Sigmoid colon (tissue), 7 donors: ENCODE measurements around the gene TMUB2. TPM values are rescaled to one million over a fixed set of nuclear protein-coding genes. Genes with fewer than 3 reads are reported as not detected.

ENCODE experiments used
- DNase-seq: peaks from one replicate; pipeline ENCODE4 v3.0.0-alpha.2; 2019
- H3K27ac ChIP-seq, 4 donors: fragments of 200-600 bp; sonication (generic); one replicate each; pipeline ENCODE4 v1.5.1; 2016 to 2019; ENCODE audit warnings: mild to moderate bottlenecking in 1 of 4
- H3K27me3 ChIP-seq, 3 donors: fragments of 200-600 bp; sonication (generic); one replicate each; pipeline ENCODE4 v1.5.1; 2019; ENCODE audit warnings: mild to moderate bottlenecking in 1 of 3
- H3K36me3 ChIP-seq, 4 donors: fragments of 200-600 bp; sonication (generic); one replicate each; pipeline ENCODE4 v1.5.1; 2016 to 2019
- H3K4me1 ChIP-seq, 4 donors: fragments of 200-600 bp; sonication (generic); one replicate each; pipeline ENCODE4 v1.5.1; 2017 to 2019
- H3K4me3 ChIP-seq, 4 donors: fragments of 200-600 bp; sonication (generic); one replicate each; pipeline ENCODE4 v1.5.1; 2017 to 2019; ENCODE audit warnings: mild to moderate bottlenecking in 2 of 4, moderate library complexity in 1 of 4
- H3K9me3 ChIP-seq, 4 donors: fragments of 200-600 bp in 3 of 4; sonication (generic) in 3 of 4; one replicate each; pipeline versions ENCODE4 v1.5.1 to v1.6.1; 2013 to 2019
- EP300 ChIP-seq, 4 donors: sonication (generic); formaldehyde crosslinking; IDR thresholded peaks; one replicate each; pipeline ENCODE4 v1.6.1; 2017; ENCODE audit warnings: antibody characterized with exemption in 4 of 4
- POLR2A ChIP-seq, 2 donors: fragments of 450-650 bp; IDR thresholded peaks; one replicate each; pipeline ENCODE4 v1.6.1; 2016; ENCODE audit warnings: antibody characterized with exemption in 2 of 2, mild to moderate bottlenecking in 2 of 2, moderate library complexity in 2 of 2
- POLR2AphosphoS5 ChIP-seq, 4 donors: sonication (generic); formaldehyde crosslinking; IDR thresholded peaks; one replicate each; pipeline ENCODE4 v1.6.1; 2017; ENCODE audit warnings: antibody characterized with exemption in 4 of 4
- WGBS, 2 donors: extraction: QIAGEN DNeasy Blood & Tissue Kit; methylation state at CpG; one replicate each; pipeline ENCODE4 v1.1.7; 2013; 5-methylcytosine and 5-hydroxymethylcytosine counted together
- intact Hi-C: fragments of 100-400 bp; cut with DNase I; formaldehyde crosslinking; loops from one replicate; pipeline ENCODE4 v1.15.1; 2023
- polyA plus RNA-seq, 3 donors: library from polyadenylated mRNA; stranded (reverse); fragments of 200-250 nt; gene quantifications; one replicate each; pipeline ENCODE4 v1.2.3, GENCODE V29; 2013
- total RNA-seq, 4 donors: library from RNA; depleted of rRNA; stranded (reverse); fragments of >200 nt; gene quantifications; one replicate each; pipeline ENCODE4 v1.1.0, GENCODE V29; 2016
- TF ChIP-seq, protein P1 (sequence below), 4 experiments: fragments of 450-650 bp in 3 of 4; fragments of 200-600 bp in 1 of 4; IDR thresholded peaks; one replicate each; pipeline ENCODE4 v1.5.1; 2016 to 2019; ENCODE audit warnings: antibody characterized with exemption in 4 of 4, mild to moderate bottlenecking in 3 of 4, moderate library complexity in 2 of 4
- donor health status: healthy with polysubstance abuse.
- donor health status: Bipolar disorder and iron deficiency.
- donor health status: healthy.

Gene TMUB2
- total and polyA plus RNA-seq, 7 donors: 19.0 to 41.3 (median 28.8) TPM

DNA sequence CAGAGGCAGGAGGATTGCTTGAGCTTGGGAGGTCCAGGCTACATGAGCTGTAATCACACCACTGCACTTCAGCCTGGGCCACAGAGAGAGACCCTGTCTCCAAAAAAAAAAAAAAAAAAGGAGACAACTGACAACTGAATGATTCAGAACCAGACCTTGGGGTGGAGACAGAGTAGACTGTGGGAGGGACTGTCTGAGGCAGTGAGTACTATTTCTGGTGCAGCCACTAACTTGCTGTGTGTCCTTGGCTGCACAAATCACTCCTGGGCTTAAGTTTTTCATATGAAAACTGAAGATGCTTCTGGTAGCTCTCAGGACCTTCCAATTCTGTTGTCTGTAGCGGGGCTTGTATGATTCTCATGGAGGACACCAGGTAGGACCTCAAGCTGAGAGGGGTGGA lies 10.5 kb upstream of the TMUB2 start:
- Histone ChIP-seq H3K9me3 (no peaks in the 10 kb centered on the region), H3K27ac (no peak overlapping the region), H3K4me3 (no peak overlapping the region), H3K27me3 (no peaks in the 10 kb centered on the region), H3K4me1 (peaks cover 0 to 9% (median 5%) of the 10 kb centered on the region in 4 donors), H3K36me3 (peaks cover 0 to 21% (median 6%) of the 10 kb centered on the region in 4 donors)
- 95 to 97% methylated on average over 1 of the region's 1 CpG for WGBS, 2 donors
- TF ChIP-seq, protein P1, sequence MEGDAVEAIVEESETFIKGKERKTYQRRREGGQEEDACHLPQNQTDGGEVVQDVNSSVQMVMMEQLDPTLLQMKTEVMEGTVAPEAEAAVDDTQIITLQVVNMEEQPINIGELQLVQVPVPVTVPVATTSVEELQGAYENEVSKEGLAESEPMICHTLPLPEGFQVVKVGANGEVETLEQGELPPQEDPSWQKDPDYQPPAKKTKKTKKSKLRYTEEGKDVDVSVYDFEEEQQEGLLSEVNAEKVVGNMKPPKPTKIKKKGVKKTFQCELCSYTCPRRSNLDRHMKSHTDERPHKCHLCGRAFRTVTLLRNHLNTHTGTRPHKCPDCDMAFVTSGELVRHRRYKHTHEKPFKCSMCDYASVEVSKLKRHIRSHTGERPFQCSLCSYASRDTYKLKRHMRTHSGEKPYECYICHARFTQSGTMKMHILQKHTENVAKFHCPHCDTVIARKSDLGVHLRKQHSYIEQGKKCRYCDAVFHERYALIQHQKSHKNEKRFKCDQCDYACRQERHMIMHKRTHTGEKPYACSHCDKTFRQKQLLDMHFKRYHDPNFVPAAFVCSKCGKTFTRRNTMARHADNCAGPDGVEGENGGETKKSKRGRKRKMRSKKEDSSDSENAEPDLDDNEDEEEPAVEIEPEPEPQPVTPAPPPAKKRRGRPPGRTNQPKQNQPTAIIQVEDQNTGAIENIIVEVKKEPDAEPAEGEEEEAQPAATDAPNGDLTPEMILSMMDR (IDR thresholded peaks at IDR 0.05): no peak
- no peak for TF ChIP-seq POLR2AphosphoS5 (IDR thresholded peaks at IDR 0.05)
- no peak for TF ChIP-seq EP300 (IDR thresholded peaks at IDR 0.05)
- TF ChIP-seq POLR2A (IDR thresholded peaks at IDR 0.05): no peak
- no peak for DNase-seq
- intact Hi-C loops: no loop called here

DNA sequence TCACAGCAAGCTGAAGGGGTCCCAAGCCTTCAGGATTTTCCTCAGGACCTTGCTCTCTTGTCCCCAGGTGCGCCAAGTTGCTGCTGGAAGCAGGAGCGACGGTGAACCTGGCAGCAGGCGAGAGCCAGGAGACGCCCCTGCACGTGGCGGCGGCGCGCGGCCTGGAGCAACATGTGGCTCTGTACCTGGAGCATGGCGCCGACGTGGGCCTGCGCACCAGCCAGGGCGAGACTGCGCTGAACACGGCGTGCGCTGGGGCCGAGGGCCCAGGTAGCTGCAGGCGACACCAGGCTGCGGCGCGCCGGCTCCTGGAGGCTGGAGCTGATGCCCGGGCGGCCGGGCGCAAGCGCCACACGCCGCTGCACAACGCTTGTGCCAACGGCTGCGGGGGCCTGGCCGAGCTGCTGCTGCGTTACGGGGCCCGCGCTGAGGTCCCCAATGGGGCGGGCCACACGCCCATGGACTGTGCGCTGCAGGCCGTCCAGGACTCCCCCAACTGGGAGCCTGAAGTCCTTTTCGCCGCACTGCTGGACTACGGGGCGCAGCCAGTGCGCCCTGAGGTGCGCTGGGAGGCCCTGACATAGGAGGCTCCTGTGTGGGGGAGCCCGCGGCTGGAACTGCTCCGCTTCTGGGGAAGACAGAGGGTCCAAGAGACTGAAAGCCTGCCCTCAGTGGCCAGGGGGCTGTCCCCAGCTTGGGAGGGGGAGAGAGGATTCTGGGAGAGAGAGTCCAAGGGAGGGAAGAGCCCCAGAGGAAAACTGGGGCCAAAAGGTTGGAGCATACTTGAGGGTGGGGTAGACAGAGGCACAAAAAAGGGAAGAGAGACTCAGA lies 9.9 kb upstream of the TMUB2 start:
- Histone ChIP-seq H3K4me1 (peaks cover 0 to 2% (median 1%) of the 10 kb centered on the region in 4 donors), H3K27ac (no peak overlapping the region), H3K36me3 (peaks cover 0 to 24% (median 6%) of the 10 kb centered on the region in 4 donors), H3K4me3 (no peak overlapping the region), H3K9me3 (no peaks in the 10 kb centered on the region), H3K27me3 (no peaks in the 10 kb centered on the region)
- no peak for DNase-seq
- TF ChIP-seq POLR2A (IDR thresholded peaks at IDR 0.05) (no peak), POLR2AphosphoS5 (IDR thresholded peaks at IDR 0.05) (no peak)
- TF ChIP-seq, protein P1 (IDR thresholded peaks at IDR 0.05): no peak
- WGBS, 2 donors: 95 to 98% methylated on average over 54 of the region's 54 CpGs
- intact Hi-C loops: no loop called here

DNA sequence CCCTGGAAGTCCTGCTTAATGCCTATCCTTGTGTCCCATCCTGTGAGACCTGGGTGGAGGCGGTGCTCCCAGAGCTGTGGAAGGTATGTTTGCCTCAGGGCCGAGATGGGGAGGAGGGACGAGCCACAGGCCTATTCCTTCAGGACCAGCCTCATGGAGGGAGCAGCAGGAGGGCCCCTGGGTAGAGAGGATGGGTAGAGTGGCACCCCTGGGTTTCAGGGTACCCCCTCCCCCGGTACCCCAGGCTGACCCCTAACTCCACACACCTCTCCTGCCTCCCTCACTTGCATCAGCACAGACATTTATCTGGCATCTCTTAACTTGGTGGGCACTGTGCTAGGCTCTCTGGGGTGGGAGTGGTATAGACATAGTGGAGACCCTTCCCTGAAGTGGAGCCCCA lies 9.1 kb upstream of the TMUB2 start:
- Histone ChIP-seq H3K9me3 (no peaks in the 10 kb centered on the region), H3K4me3 (no peak overlapping the region), H3K4me1 (no peaks in the 10 kb centered on the region), H3K36me3 (peaks cover 4 to 25% (median 9%) of the 10 kb centered on the region in 4 donors), H3K27ac (no peak overlapping the region), H3K27me3 (no peaks in the 10 kb centered on the region)
- 94 to 96% methylated on average over 4 of the region's 4 CpGs for WGBS, 2 donors
- TF ChIP-seq, protein P1 (IDR thresholded peaks at IDR 0.05): no peak
- TF ChIP-seq POLR2A (IDR thresholded peaks at IDR 0.05): no peak
- TF ChIP-seq POLR2AphosphoS5 (IDR thresholded peaks at IDR 0.05): no peak
- TF ChIP-seq EP300 (IDR thresholded peaks at IDR 0.05): no peak
- DNase-seq: no peak
- intact Hi-C loops: no loop called here

DNA sequence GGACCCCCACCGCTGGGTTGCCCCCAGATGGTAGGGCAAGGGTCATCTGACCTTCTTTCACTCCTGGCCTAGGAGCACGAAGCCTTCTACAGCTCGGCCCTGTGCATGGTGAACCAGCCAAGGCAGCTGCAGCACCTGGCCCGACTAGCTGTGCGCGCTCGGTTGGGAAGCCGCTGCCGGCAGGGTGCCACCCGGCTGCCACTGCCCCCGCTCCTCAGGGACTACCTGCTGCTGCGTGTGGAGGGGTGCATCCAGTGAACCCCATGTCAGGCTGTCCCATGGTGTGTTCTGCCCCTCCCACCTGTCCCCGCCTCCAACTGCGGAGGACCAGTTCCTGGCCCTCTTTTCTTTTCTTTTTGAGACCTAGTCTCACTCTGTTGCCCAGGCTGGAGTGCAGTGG lies 8.6 kb upstream of the TMUB2 start:
- no peak overlapping the region for H3K4me3 ChIP-seq
- no peaks in the 10 kb centered on the region for H3K9me3 ChIP-seq
- peaks cover 4 to 25% (median 9%) of the 10 kb centered on the region in 4 donors for H3K36me3 ChIP-seq
- 96% methylated on average over 14 of the region's 14 CpGs for WGBS, 2 donors
- TF ChIP-seq POLR2A (IDR thresholded peaks at IDR 0.05) (no peak), EP300 (IDR thresholded peaks at IDR 0.05) (no peak), POLR2AphosphoS5 (IDR thresholded peaks at IDR 0.05) (no peak)
- TF ChIP-seq, protein P1 (IDR thresholded peaks at IDR 0.05): no peak
- H3K27me3 ChIP-seq: no peaks in the 10 kb centered on the region
- H3K27ac ChIP-seq: no peak overlapping the region
- DNase-seq: no peak
- no peaks in the 10 kb centered on the region for H3K4me1 ChIP-seq
- intact Hi-C loops: no loop called here
